Naive B cell (primary cell): ENCODE data around the gene DOK5. TPM values are rescaled to one million over a fixed set of nuclear protein-coding genes. Genes with fewer than 3 reads are reported as not detected.

Experiments used
- ATAC-seq, 2 donors: fragments of 150-1000 bp; cut with Tn5 transposase; 2 replicates each; pipeline ENCODE4 v1.10.0; 2021; ENCODE audit warnings: low read depth in 2 of 2, mild to moderate bottlenecking in 2 of 2, moderate library complexity in 2 of 2
- DNase-seq: peaks from one replicate; pipeline ENCODE4 v3.0.0; 2022
- H3K27ac Mint-ChIP-seq, 6 donors: one replicate each; pipeline ENCODE4 v1.8.0; 2020 to 2022; ENCODE audit warnings: mild to moderate bottlenecking in 6 of 6, mixed read lengths in 6 of 6, moderate library complexity in 5 of 6, inconsistent platforms in 2 of 6
- H3K27me3 Mint-ChIP-seq, 3 donors: one replicate each; pipeline ENCODE4 v1.8.0; 2021 to 2022; ENCODE audit warnings: mixed read lengths in 3 of 3, mild to moderate bottlenecking in 1 of 3
- H3K36me3 Mint-ChIP-seq, 2 donors: one replicate each; pipeline ENCODE4 v1.8.0; 2020 to 2022; ENCODE audit warnings: mixed read lengths in 2 of 2, inconsistent platforms in 1 of 2, mild to moderate bottlenecking in 1 of 2
- H3K4me1 Mint-ChIP-seq, 3 donors: one replicate each; pipeline ENCODE4 v1.8.0; 2020 to 2022; ENCODE audit warnings: mixed read lengths in 3 of 3, inconsistent platforms in 1 of 3, mild to moderate bottlenecking in 1 of 3, moderate library complexity in 1 of 3
- H3K4me3 Mint-ChIP-seq, 8 donors: one replicate each; pipeline ENCODE4 v1.8.0; 2020 to 2022; ENCODE audit warnings: mild to moderate bottlenecking in 8 of 8, mixed read lengths in 8 of 8, moderate library complexity in 8 of 8, inconsistent platforms in 2 of 8
- H3K9me3 Mint-ChIP-seq, 7 donors: one replicate each; pipeline ENCODE4 v1.8.0; 2020 to 2022; ENCODE audit warnings: mixed read lengths in 7 of 7, mild to moderate bottlenecking in 5 of 7, inconsistent platforms in 2 of 7, moderate library complexity in 1 of 7
- polyA plus RNA-seq, 6 donors: library from polyadenylated mRNA; unstranded; fragments of 300-500 nt; fragmentation: Illumina TruSeq; gene quantifications; one replicate each; pipeline ENCODE4 v1.2.3, GENCODE V29; 2021; ENCODE audit warnings: low read depth in 6 of 6

Gene DOK5
- polyA plus RNA-seq, 6 donors from 2014 or later = not detected

DNA sequence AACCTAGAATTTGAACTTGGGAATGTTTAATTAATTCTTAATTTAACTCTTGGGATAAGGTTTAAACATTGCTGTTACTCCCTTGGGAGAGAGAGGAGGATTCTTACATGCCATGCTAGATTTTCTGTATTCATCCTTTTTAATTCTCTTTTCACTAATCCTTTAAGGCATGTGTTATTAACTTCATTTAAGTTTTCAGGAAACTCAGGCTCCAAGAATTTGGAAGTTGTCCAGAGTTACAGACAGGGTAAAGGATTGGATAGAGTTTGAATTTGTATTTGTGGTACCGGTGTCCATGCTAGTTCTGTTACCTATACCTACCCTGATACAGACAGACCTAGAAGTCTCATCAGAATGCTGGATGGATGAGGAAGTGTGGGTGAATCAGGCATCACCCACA, 23.7 kb downstream of the DOK5 start:
- H3K27ac Mint-ChIP-seq = peak overlapping the region in 1 of 6 donors; percentile 35
- no peak overlapping the region for H3K4me3 Mint-ChIP-seq
- ATAC-seq (no peak), DNase-seq (no peak)
- peaks cover 0 to 4% (median 0%) of the 10 kb centered on the region in 7 donors for H3K9me3 Mint-ChIP-seq
- H3K27me3 Mint-ChIP-seq = peaks cover 0 to 4% (median 0%) of the 10 kb centered on the region in 3 donors
- no peaks in the 10 kb centered on the region for H3K4me1 Mint-ChIP-seq
- no peaks in the 10 kb centered on the region for H3K36me3 Mint-ChIP-seq

DNA sequence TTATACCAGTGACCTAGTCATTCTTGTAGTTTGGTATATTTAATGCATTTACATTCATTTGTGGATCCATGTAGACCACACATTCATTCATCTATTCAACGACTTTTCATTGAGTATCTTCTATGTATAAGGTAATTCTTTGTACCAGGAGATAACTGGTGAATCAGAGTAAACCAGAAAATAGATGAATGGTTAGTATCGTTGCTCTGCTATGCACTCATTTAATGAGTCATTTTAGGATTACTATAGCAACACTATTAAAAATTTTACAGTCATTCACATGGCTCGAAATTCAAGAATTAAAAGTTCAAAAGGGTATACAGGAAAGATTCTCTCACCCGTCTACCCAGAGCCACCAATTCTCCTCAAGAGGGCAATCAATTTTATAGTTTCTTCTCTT, 26.8 kb downstream of the DOK5 start:
- peaks cover 0 to 12% (median 3%) of the 10 kb centered on the region in 7 donors for H3K9me3 Mint-ChIP-seq
- DNase-seq = no peak
- H3K27me3 Mint-ChIP-seq = peaks cover 0 to 7% (median 0%) of the 10 kb centered on the region in 3 donors
- H3K27ac Mint-ChIP-seq = no peak overlapping the region
- no peak for ATAC-seq
- H3K4me3 Mint-ChIP-seq = no peak overlapping the region
- no peaks in the 10 kb centered on the region for H3K36me3 Mint-ChIP-seq
- H3K4me1 Mint-ChIP-seq = no peaks in the 10 kb centered on the region

DNA sequence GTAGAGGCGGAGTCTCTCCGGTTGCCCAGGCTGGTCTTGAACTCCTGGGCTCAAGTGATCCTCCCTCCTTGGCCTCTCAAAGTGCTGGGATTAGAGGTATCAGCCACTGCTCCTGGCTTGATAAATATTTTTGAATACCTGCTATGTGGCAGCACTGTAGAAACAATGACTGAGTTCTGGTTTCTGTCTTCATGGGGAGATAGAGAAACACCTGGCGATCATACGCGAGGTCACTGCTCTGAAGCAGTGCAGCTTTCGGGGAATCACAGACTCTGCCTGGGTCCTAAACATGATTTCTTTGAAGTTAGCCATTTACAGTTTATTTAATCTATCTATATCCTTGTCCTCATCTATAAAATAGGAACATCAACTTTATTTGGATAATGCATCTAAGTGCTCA, 31.2 kb downstream of the DOK5 start:
- DNase-seq (no peak), ATAC-seq (no peak)
- Mint-ChIP-seq H3K27ac (no peak overlapping the region), H3K36me3 (no peaks in the 10 kb centered on the region), H3K27me3 (peaks cover 0 to 10% (median 0%) of the 10 kb centered on the region in 3 donors), H3K4me1 (no peaks in the 10 kb centered on the region), H3K9me3 (peaks cover 0 to 12% (median 4%) of the 10 kb centered on the region in 7 donors), H3K4me3 (no peak overlapping the region)

DNA sequence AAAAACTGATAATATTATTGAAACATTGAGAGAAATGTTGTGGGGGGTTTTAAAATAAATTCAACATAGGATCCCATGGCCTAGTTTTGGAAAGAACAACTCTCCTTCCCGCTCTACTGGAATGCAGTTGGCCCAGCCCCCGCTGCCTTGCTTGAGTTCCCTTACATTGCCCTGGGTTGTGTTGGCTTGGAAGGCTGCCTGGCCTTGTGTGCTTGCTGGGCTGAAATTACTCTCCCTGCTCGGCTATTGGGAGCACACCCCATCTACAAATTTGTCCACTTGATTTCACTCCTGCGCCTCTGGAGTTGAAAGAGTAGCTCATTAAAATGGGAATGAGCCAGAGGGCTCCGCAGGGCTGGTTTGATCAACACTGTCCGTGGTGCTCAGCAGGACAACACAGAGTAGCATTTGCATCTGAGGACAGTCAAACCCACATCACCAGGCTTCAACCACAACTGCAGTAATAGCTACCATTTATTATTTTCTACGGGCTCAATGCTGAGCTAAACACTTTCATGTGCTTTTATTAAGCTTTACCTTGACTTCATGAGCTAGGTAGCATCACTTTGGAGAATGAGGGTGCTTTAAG, 35.2 kb downstream of the DOK5 start:
- no peak overlapping the region for H3K27ac Mint-ChIP-seq
- H3K36me3 Mint-ChIP-seq = no peaks in the 10 kb centered on the region
- DNase-seq (no peak), ATAC-seq (no peak)
- peaks cover 0 to 7% (median 0%) of the 10 kb centered on the region in 3 donors for H3K27me3 Mint-ChIP-seq
- H3K9me3 Mint-ChIP-seq = peaks cover 0 to 9% (median 3%) of the 10 kb centered on the region in 7 donors
- H3K4me1 Mint-ChIP-seq = no peaks in the 10 kb centered on the region
- no peak overlapping the region for H3K4me3 Mint-ChIP-seq

DNA sequence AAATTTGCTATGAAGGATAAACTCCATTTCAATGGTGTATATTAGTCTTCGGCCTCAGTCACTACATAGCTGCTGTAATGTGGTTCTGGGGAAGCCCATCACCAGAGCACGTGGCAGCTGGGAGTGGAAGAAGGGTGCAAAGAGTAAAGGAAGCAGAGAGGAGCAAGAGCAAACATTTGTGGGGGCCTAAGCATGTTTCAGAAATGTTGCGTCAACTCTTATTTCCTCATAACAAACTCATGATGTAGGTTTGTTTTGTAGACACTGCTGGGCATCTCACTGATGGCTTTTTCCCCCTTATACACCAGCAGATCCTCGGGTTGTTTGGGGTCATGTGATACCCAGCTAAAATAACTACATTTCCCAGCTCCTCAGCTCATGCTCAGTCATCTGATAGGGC, 37.3 kb downstream of the DOK5 start:
- Mint-ChIP-seq H3K27ac (no peak overlapping the region), H3K36me3 (no peaks in the 10 kb centered on the region), H3K4me1 (no peaks in the 10 kb centered on the region), H3K27me3 (peaks cover 0 to 2% (median 0%) of the 10 kb centered on the region in 3 donors), H3K9me3 (peaks cover 0 to 6% (median 2%) of the 10 kb centered on the region in 7 donors), H3K4me3 (no peak overlapping the region)
- no peak for DNase-seq
- ATAC-seq = no peak

DNA sequence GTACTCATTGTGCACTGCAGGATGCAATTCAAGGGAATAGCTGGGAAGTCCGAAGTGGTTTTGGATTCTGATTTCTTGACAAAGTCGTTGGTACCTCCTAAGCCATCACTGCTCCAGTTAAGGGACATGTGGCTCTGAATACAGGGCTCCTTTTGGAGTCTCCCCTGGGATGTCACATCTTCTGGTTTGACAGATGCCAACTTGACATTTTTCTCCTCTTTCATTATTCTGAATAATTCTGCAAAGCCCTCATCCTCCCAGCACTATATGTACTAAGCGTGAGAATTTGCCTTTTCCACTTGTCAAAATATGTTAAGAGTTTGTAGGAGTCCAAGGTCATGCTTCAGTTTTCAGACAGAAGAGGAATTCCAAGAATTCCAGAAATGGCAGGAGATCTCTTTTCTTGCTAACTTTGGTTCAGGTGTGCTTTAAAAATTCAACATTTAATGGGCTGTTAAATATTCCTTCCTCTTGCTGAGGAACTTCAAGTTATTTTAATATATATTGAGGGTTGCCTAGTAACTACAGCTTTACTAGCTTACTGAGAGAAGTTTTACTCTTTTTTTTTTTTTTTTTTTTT, 38.7 kb downstream of the DOK5 start:
- Mint-ChIP-seq H3K9me3 (peaks cover 0 to 6% (median 5%) of the 10 kb centered on the region in 7 donors), H3K4me3 (no peak overlapping the region), H3K27ac (no peak overlapping the region), H3K36me3 (no peaks in the 10 kb centered on the region), H3K4me1 (no peaks in the 10 kb centered on the region), H3K27me3 (no peaks in the 10 kb centered on the region)
- DNase-seq = no peak
- no peak for ATAC-seq

DNA sequence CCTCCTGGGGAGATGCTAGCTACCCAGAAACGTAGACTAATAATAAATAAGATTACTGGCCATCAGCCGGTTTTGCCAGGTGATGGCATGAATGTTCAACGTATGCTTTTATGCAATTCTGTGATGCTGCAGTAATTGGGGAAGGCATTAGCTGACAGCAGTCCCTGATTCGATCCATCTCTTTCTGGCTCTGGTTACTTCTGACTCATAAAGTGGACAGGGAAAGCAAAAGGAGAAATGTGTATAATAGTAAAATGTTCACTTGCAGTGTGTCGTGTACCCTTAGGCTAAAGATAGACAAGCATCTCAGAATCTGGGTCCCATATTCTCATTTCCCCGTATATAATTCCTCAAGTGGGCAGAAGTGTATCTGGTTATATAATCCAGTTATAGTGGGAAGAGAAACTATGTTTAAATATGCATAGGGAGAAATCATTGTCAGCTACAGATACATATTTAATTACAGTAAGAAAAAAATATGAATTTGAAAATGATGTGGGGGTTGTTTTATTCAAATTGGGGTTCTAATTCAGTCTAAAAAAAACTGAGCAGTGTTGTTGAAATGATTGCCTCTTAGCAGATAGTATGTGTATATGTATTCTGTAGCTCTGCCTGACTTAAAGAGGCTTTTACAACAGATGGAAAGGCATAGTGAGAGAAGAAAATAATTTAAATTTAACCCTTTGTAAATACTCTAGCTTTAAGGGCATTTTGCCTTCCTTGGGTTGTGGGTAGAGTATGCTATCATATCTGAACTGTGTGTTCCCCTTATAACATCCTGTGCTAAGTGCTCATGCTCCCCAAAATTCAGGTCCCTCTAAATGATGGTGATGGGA, 40.6 kb downstream of the DOK5 start:
- H3K27me3 Mint-ChIP-seq = no peaks in the 10 kb centered on the region
- no peak overlapping the region for H3K4me3 Mint-ChIP-seq
- ATAC-seq = no peak
- peaks cover 0 to 11% (median 5%) of the 10 kb centered on the region in 7 donors for H3K9me3 Mint-ChIP-seq
- DNase-seq = no peak
- no peaks in the 10 kb centered on the region for H3K4me1 Mint-ChIP-seq
- no peaks in the 10 kb centered on the region for H3K36me3 Mint-ChIP-seq
- H3K27ac Mint-ChIP-seq = no peak overlapping the region

DNA sequence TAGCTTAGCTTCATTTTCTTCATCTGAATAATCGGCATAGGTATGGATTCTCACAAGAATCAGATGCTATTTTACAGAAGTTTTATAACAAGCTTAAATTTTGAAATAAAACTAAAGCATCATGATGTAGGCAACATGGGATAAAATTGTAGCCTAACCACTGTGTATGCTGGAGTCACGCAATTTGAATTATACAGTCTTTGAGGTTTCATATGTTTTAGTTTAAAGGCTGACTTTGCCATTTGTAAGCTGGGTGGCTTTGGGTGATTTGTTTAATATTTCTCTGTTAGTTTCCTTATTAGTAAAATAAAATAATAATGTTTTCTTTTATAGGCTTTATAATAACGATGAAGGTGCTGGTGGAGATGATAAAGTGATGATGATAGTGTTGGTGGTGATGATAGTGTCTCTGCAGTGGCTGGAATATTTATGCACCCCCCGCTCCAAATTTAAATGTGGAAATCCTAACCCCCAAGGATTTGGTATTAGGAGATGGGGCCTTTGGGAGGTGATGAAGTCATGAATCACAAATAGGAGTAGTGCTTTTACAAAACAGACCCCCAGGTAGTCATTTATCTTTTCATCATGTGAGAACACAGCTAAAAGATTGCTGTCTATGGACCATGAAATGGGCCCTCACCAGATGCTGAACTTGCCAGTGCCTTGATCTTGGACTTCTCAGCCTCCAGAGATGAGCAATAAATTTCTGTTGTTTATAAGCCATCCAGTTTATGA, 42.0 kb downstream of the DOK5 start:
- Mint-ChIP-seq H3K4me3 (no peak overlapping the region), H3K27ac (no peak overlapping the region), H3K27me3 (no peaks in the 10 kb centered on the region), H3K4me1 (no peaks in the 10 kb centered on the region), H3K36me3 (no peaks in the 10 kb centered on the region), H3K9me3 (peaks cover 0 to 11% (median 5%) of the 10 kb centered on the region in 7 donors)
- ATAC-seq (no peak), DNase-seq (no peak)

DNA sequence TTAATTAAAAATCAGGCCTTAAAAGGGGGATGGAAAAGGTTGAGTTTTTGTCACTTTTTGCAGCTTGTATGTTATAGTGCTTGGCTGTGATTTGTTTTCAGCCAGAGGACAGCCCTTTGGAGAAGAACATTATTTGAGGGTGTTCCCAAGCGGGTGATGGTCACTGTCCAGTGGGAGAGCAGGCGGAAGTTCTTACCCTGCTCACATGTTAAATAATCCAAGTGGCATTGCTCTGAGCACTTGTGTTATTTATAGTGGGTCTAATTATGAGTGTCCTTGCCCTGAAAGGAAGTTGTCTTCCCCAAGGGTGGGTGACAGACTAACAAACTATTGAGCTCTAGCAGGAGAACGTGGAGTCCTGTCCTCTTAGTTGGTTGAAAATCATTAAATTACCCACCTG, 49.5 kb downstream of the DOK5 start:
- no peaks in the 10 kb centered on the region for H3K36me3 Mint-ChIP-seq
- no peaks in the 10 kb centered on the region for H3K27me3 Mint-ChIP-seq
- H3K27ac Mint-ChIP-seq = no peak overlapping the region
- DNase-seq = no peak
- no peak for ATAC-seq
- peaks cover 0 to 4% (median 3%) of the 10 kb centered on the region in 7 donors for H3K9me3 Mint-ChIP-seq
- no peaks in the 10 kb centered on the region for H3K4me1 Mint-ChIP-seq
- H3K4me3 Mint-ChIP-seq = no peak overlapping the region

DNA sequence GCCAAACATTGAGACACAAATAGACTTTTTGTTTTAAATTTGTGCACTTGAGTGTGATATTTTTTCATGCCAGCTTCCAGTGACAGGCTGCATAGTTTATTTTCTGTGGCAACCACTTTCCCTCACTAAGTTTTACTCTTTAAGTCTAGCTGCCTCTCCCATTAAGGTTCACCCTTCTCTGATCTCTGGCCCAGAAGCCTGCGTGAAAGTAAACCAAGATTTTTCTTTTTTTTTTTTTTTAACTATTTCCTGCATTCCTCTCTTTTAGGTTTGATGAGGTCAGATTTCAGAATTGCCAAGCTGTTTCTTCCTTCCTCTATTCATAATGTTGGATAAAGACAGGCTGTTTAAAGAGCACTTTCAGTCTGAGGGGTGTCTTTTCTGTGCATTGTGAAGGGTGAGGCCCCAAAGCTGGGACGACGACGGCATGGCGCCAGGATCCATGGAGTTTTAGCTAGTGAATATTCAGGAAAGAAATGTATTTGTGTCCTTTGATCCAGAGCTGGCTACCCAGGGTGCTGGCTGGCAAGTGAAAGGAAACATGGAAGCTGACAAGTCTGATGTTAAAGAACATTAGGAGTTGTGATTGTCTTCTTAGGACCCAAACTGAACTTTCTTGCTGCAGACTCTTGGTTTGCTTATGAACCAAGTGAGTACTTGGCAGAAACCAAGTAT, 50.7 kb downstream of the DOK5 start:
- Mint-ChIP-seq H3K36me3 (no peaks in the 10 kb centered on the region), H3K4me1 (no peaks in the 10 kb centered on the region), H3K27ac (no peak overlapping the region), H3K9me3 (peaks cover 0 to 8% (median under 1%) of the 10 kb centered on the region in 7 donors), H3K27me3 (no peaks in the 10 kb centered on the region), H3K4me3 (no peak overlapping the region)
- ATAC-seq (no peak), DNase-seq (no peak)

DNA sequence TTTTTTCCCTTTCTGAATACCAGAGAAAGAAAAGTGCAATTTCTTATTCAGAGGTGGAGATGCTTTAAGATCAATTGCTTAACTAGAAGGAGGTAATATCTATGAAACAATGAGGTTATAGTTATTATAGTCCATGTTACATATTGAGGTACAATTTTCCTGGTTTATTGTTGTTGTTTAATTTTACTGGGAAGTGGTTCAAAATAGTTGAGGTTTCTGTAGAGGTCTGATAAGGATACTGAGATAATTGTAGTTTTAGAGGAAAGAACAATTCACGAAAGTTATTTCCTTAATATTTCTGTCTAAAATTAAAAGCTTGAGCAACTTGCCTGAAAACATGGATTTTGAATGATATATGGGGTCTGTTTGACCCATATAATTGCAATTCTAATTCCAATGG, 51.4 kb downstream of the DOK5 start:
- H3K36me3 Mint-ChIP-seq = no peaks in the 10 kb centered on the region
- H3K9me3 Mint-ChIP-seq = peaks cover 0 to 8% (median 0%) of the 10 kb centered on the region in 7 donors
- no peak overlapping the region for H3K27ac Mint-ChIP-seq
- H3K4me3 Mint-ChIP-seq = no peak overlapping the region
- no peaks in the 10 kb centered on the region for H3K27me3 Mint-ChIP-seq
- DNase-seq (no peak), ATAC-seq (no peak)
- no peaks in the 10 kb centered on the region for H3K4me1 Mint-ChIP-seq

DNA sequence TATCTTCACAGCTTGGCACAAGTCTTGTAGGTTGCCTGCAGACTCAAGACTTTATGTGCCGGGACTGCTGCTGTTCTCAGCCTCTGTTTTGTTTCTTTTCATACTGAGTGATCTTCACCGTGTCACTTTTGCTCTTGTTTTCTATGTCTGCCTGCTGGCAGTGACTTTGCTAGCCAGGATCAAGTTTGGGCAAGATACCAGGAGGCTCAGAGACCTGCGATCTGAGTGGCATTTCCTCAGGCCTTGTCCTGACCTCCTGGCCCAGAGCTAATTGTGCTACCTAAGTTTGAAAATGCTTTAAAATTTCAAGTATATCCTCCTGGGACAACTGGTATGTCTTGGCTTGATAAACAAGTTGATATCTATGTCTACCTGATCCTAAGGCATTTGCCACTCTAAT, 57.2 kb downstream of the DOK5 start:
- Mint-ChIP-seq H3K4me1 (no peaks in the 10 kb centered on the region), H3K4me3 (no peak overlapping the region), H3K9me3 (peaks cover 0 to 15% (median 7%) of the 10 kb centered on the region in 7 donors), H3K36me3 (no peaks in the 10 kb centered on the region), H3K27me3 (peaks cover 0 to 8% (median 8%) of the 10 kb centered on the region in 3 donors), H3K27ac (no peak overlapping the region)
- no peak for ATAC-seq
- no peak for DNase-seq

DNA sequence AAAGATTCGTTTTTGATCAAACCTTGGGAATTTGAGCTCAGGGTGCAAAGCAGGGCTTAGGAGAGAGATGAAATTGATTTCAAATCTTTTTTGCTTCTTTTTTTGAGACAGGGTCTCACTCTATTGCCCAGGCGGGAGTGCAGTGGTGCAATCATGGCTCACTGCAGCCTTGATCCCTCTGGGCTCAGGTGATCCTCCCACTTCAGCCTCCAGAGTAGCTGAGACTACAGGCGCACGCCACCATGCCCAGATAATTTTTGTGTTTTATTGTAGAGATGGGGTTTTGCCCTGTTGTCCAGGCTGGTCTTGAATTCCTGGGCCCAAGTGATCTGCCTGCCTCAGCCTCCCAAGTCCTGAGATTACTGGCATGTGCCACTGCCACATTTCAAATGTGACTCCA, 58.7 kb downstream of the DOK5 start:
- no peak for ATAC-seq
- no peak overlapping the region for H3K4me3 Mint-ChIP-seq
- H3K36me3 Mint-ChIP-seq = no peaks in the 10 kb centered on the region
- H3K27me3 Mint-ChIP-seq = peaks cover 0 to 8% (median 8%) of the 10 kb centered on the region in 3 donors
- no peaks in the 10 kb centered on the region for H3K4me1 Mint-ChIP-seq
- H3K9me3 Mint-ChIP-seq = peaks cover 8 to 26% (median 11%) of the 10 kb centered on the region in 7 donors
- no peak for DNase-seq
- H3K27ac Mint-ChIP-seq = no peak overlapping the region
